ENCODE measurements around the gene SETDB1. TPM values are rescaled to one million over a fixed set of nuclear protein-coding genes. Genes with fewer than 3 reads are reported as not detected.

The SETDB1 gene
- total and polyA plus RNA-seq, 2 of the 13 experiments (the other 11 are each of a cell fraction or from before 2014, with no cell fraction given), result 33.1 to 34.6 TPM

GRCh38 chr1:150970808-150971582 is 44.8 kb downstream of the SETDB1 start (continued):
- TF ChIP-seq ZBTB49 (CRISPR knock-in tag; IDR thresholded peaks at IDR 0.05; ENCODE audit: borderline replicate concordance), result no peak
- TF ChIP-seq USF2 (IDR thresholded peaks at IDR 0.05; ENCODE audit: low read depth, low read length), result no peak
- no peak; the same call in 1 of the 2 replicates for TF ChIP-seq USF2 (CRISPR knock-in tag; IDR thresholded peaks at IDR 0.05; ENCODE audit: borderline replicate concordance)
- peak; percentile 74 for TF ChIP-seq ZNF687 (CRISPR knock-in tag; IDR thresholded peaks at IDR 0.05)
- 0 out of 2 replicates have a peak, but pooled peaks have one; percentile 39 for TF ChIP-seq HOXD1 (CRISPR knock-in tag; IDR thresholded peaks at IDR 0.05)
- TF ChIP-seq HDAC2 (CRISPR knock-in tag; IDR thresholded peaks at IDR 0.05), result peak; percentile 89
- no peak for TF ChIP-seq NONO (IDR thresholded peaks at IDR 0.05)
- TF ChIP-seq NONO (CRISPR knock-in tag; conservative IDR thresholded peaks at IDR 0.05), result no peak; the same call in 1 of the 2 replicates
- peak; percentile 23; the same call in 1 of the 2 replicates for TF ChIP-seq ZNF451 (CRISPR knock-in tag; IDR thresholded peaks at IDR 0.05)
- no peak for TF ChIP-seq ZNF484 (CRISPR knock-in tag; IDR thresholded peaks at IDR 0.05; ENCODE audit: borderline replicate concordance, low read depth)
- TF ChIP-seq XRCC5 (optimal IDR thresholded peaks at IDR 0.05; ENCODE audit: low read length), result peak; percentile 49
- peak; percentile 68; the same call in 1 of the 2 replicates for TF ChIP-seq MEF2D (CRISPR knock-in tag; IDR thresholded peaks at IDR 0.05)
- TF ChIP-seq ERF (CRISPR knock-in tag; IDR thresholded peaks at IDR 0.05), result peak; percentile 37; the same call in 1 of the 2 replicates
- TF ChIP-seq KDM2A (CRISPR knock-in tag; IDR thresholded peaks at IDR 0.05; ENCODE audit: borderline replicate concordance, low read depth), result peak; percentile 43; the same call in 1 of the 2 replicates
- TF ChIP-seq BORCS8-MEF2B (CRISPR knock-in tag; IDR thresholded peaks at IDR 0.05), result 0 out of 2 replicates have a peak, but pooled peaks have one; percentile 5
- TF ChIP-seq SMAD1 (CRISPR knock-in tag; IDR thresholded peaks at IDR 0.05; ENCODE audit: borderline replicate concordance, low read depth), result 0 out of 2 replicates have a peak, but pooled peaks have one; percentile 22
- no peak for TF ChIP-seq KDM5A (IDR thresholded peaks at IDR 0.05; ENCODE audit: borderline replicate concordance, low read length)
- no peak for TF ChIP-seq SOX6 (IDR thresholded peaks at IDR 0.05)
- TF ChIP-seq SOX6 (CRISPR knock-in tag; IDR thresholded peaks at IDR 0.05), result peak; percentile 90
- TF ChIP-seq MTA1 (CRISPR knock-in tag; IDR thresholded peaks at IDR 0.05; ENCODE audit: borderline replicate concordance), result peak; percentile 62; the same call in 1 of the 2 replicates
- peak; percentile 77; the same call in 1 of the 2 replicates for TF ChIP-seq ZNF441 (CRISPR knock-in tag; IDR thresholded peaks at IDR 0.05; ENCODE audit: borderline replicate concordance)
